Body of pancreas (tissue), 4 donors: Measurements from ENCODE around the gene FLOT1.

Source experiments
- CTCF ChIP-seq, 7 experiments: fragments of 450-650 bp in 4 of 7; fragments of 200-600 bp in 3 of 7; sonication (generic) in 3 of 7; IDR thresholded peaks; one replicate each; pipeline ENCODE4 v1.5.1; 2016 to 2019; ENCODE audit warnings: antibody characterized with exemption in 7 of 7
- POLR2A ChIP-seq, 3 donors: fragments of 450-650 bp; IDR thresholded peaks; one replicate each; pipeline ENCODE4 v1.6.1; 2016; ENCODE audit warnings: antibody characterized with exemption in 3 of 3, mild to moderate bottlenecking in 2 of 3

- no peak for TF ChIP-seq CTCF (IDR thresholded peaks at IDR 0.05)
- no peak for TF ChIP-seq POLR2A (IDR thresholded peaks at IDR 0.05)
Measured at GRCh38 chr6:30684386-30685156, 57.9 kb downstream of the FLOT1 start.
